ENCODE results near the gene CYP27B1. TPM values are rescaled to one million over a fixed set of nuclear protein-coding genes. Genes with fewer than 3 reads are reported as not detected.

Gene CYP27B1
- total and polyA plus RNA-seq, 4 donors: 0.05 to 1.6 (median 0.17) TPM

- TF ChIP-seq ZBTB33 (IDR thresholded peaks at IDR 0.05): no peak
These were observed 44.3 kb upstream of the CYP27B1 start (continued) for GRCh38 chr12:57811028-57811755.

- 97% methylated on average over 5 of the region's 5 CpGs for WGBS
- Histone ChIP-seq H3K36me3 (ENCODE audit: control insufficient read depth in 4 of 4, insufficient read depth in 3 of 4, low read depth in 1 of 4, low read length in 3 of 4) (peaks cover 5 to 59% (median 46%) of the 10 kb centered on the region in 4 donors), H3K4me3 (ENCODE audit: low read depth in 1 of 3, low read length in 3 of 3) (no peak overlapping the region), H3K27ac (ENCODE audit: low read depth in 1 of 2, low read length in 2 of 2) (no peak overlapping the region), H3K4me1 (ENCODE audit: control insufficient read depth in 4 of 4, insufficient read depth in 4 of 4, low read length in 3 of 4) (peaks cover 0 to 4% (median 3%) of the 10 kb centered on the region in 4 donors), H3K9ac (ENCODE audit: low read depth in 1 of 2, low read length in 2 of 2) (no peak overlapping the region), H3K9me3 (ENCODE audit: control insufficient read depth in 4 of 4, low read length in 3 of 4) (no peaks in the 10 kb centered on the region), H3K27me3 (ENCODE audit: control insufficient read depth in 4 of 4, insufficient read depth in 4 of 4, low read length in 3 of 4) (no peaks in the 10 kb centered on the region)
- TF ChIP-seq ZBTB33 (IDR thresholded peaks at IDR 0.05) (no peak), HNF4G (IDR thresholded peaks at IDR 0.05) (no peak), FOXA1 (IDR thresholded peaks at IDR 0.05) (no peak), CTCF (IDR thresholded peaks at IDR 0.05; ENCODE audit: low read depth, low read length, missing input control) (no peak), MAX (IDR thresholded peaks at IDR 0.05) (no peak), EGR1 (IDR thresholded peaks at IDR 0.05; ENCODE audit: low read depth in 2 of 2) (no peak), FOXA2 (IDR thresholded peaks at IDR 0.05) (no peak), JUND (IDR thresholded peaks at IDR 0.05) (no peak), NR2F2 (IDR thresholded peaks at IDR 0.05) (no peak), REST (IDR thresholded peaks at IDR 0.05) (no peak), RXRA (IDR thresholded peaks at IDR 0.05) (no peak), GABPA (IDR thresholded peaks at IDR 0.05 in 1 of 2, conservative IDR thresholded peaks at IDR 0.05 in 1 of 2) (no peak), ATF3 (IDR thresholded peaks at IDR 0.05) (no peak), HNF4A (conservative IDR thresholded peaks at IDR 0.05) (no peak), RAD21 (IDR thresholded peaks at IDR 0.05) (no peak), YY1 (IDR thresholded peaks at IDR 0.05) (no peak)
- DNase-seq (ENCODE audit: low spot score): no peak
These were observed 43.6 kb upstream of the CYP27B1 start for GRCh38 chr12:57810450-57810849.

Measured in liver (tissue), 9 donors.